HCT116 (cell line): ENCODE results near the gene C2CD2. TPM values are rescaled to one million over a fixed set of nuclear protein-coding genes. Genes with fewer than 3 reads are reported as not detected.

Source experiments
- ATAC-seq: fragments of 200-7000 bp; cut with Tn5 transposase; 2 replicates; pipeline ENCODE4 v1.9.1; 2020; ENCODE audit warnings: mild to moderate bottlenecking, moderate library complexity
- BruUV-seq: library from RNA; stranded (reverse); fragments of 400-500 nt; replicated peaks from 2 replicates; lab custom pipeline; 2021; lab: Mats Ljungman, UMichigan
- CTCF ChIA-PET: fragments of 300-600 bp; sonication (Branson Sonifier 250); formaldehyde crosslinking; loops from one replicate; lab custom pipeline; 2021; ENCODE audit warnings: antibody characterized with exemption; lab: Charles Lee
- POLR2A ChIA-PET: fragments of 300-600, 350-600 bp; sonication (Branson Sonifier 250); formaldehyde crosslinking; loops from one replicate; lab custom pipeline; 2021; ENCODE audit warnings: antibody characterized with exemption; lab: Charles Lee
- RAD21 ChIA-PET, 2 experiments: fragments of 300-600 bp; sonication (Branson Sonifier 250); formaldehyde crosslinking; loops; one replicate each; lab custom pipeline; 2023; ENCODE audit warnings: low total read pairs in 2 of 2; ENCODE audit not compliant: uncharacterized antibody in 2 of 2, unreplicated experiment in 2 of 2, low non-redundant PET in 1 of 2; lab: Charles Lee
- DNase-seq: peaks from one replicate; pipeline ENCODE4 v3.0.0-alpha.2; 2010; ENCODE audit warnings: low read depth, low spot score
- H2AFZ ChIP-seq: fragments of 200-600 bp; shearing (Covaris generic), sonication (generic); 2 replicates; pipeline ENCODE4 v1.6.1; 2017; ENCODE audit warnings: low read depth, mixed run types, mixed read lengths, antibody characterized with exemption, low read length; ENCODE audit not compliant: poor library complexity, severe bottlenecking
- H3K27ac ChIP-seq: 2 replicates; pipeline ENCODE4 v1.5.1; 2012; ENCODE audit warnings: low read depth, low read length
- H3K27me3 ChIP-seq: fragments of 200-600 bp; sonication (generic); 2 replicates; pipeline ENCODE4 v1.6.1; 2016; ENCODE audit warnings: mixed run types, low read length, mixed read lengths; ENCODE audit not compliant: insufficient read depth
- H3K36me3 ChIP-seq, 2 experiments: fragments of 200-500 bp in 1 of 2; fragments of 200-600 bp in 1 of 2; sonication (Bioruptor generic) in 1 of 2; sonication (generic) in 1 of 2; 2 replicates each; pipeline versions ENCODE4 v1.5.1 to v1.6.1; 2014 to 2016; ENCODE audit warnings: low read length in 2 of 2, inconsistent platforms in 1 of 2, mixed read lengths in 1 of 2, mixed run types in 1 of 2; ENCODE audit not compliant: insufficient read depth in 2 of 2, control insufficient read depth in 1 of 2
- H3K4me1 ChIP-seq, 2 experiments: fragments of 200-600 bp in 1 of 2; sonication (generic) in 1 of 2; 2 replicates each; pipeline versions ENCODE4 v1.5.1 to v1.6.1; 2012 to 2017; ENCODE audit warnings: low read length in 2 of 2, inconsistent platforms in 1 of 2, mild to moderate bottlenecking in 1 of 2, mixed read lengths in 1 of 2, mixed run types in 1 of 2, moderate library complexity in 1 of 2; ENCODE audit not compliant: insufficient read depth in 2 of 2, control insufficient read depth in 1 of 2
- H3K4me2 ChIP-seq: fragments of 200-600 bp; sonication (generic); 2 replicates; pipeline ENCODE4 v1.6.1; 2017; ENCODE audit warnings: mixed run types, low read length, mixed read lengths
- H3K4me3 ChIP-seq, 2 experiments: fragments of 200-600 bp in 1 of 2; sonication (generic) in 1 of 2; replicated peaks in 1 of 2; 2 replicates each; pipeline ENCODE4 v1.5.1; 2011 to 2016; ENCODE audit warnings: low read length in 2 of 2, control low read depth in 1 of 2, low read depth in 1 of 2, mild to moderate bottlenecking in 1 of 2, mixed read lengths in 1 of 2, mixed run types in 1 of 2
- H3K79me2 ChIP-seq: fragments of 200-600 bp; sonication (generic); 2 replicates; pipeline ENCODE4 v1.6.1; 2017; ENCODE audit warnings: mild to moderate bottlenecking, mixed run types, low read length, moderate library complexity, mixed read lengths; ENCODE audit not compliant: insufficient read depth
- H3K9ac ChIP-seq: fragments of 200-600 bp; sonication (generic); 2 replicates; pipeline ENCODE4 v1.6.1; 2016; ENCODE audit warnings: low read length, mixed read lengths
- H3K9me2 ChIP-seq: fragments of 200-600 bp; sonication (generic), shearing (Covaris generic); 2 replicates; pipeline ENCODE4 v1.6.1; 2017; ENCODE audit warnings: mixed run types, mild to moderate bottlenecking, moderate library complexity; ENCODE audit not compliant: insufficient read depth
- H3K9me3 ChIP-seq, 2 experiments: fragments of 200-500 bp in 1 of 2; fragments of 200-600 bp in 1 of 2; sonication (Bioruptor generic) in 1 of 2; sonication (generic) in 1 of 2; 2 replicates each; pipeline ENCODE4 v1.6.1; 2014 to 2017; ENCODE audit warnings: low read length in 2 of 2, mixed read lengths in 2 of 2, inconsistent platforms in 1 of 2, low read depth in 1 of 2, mild to moderate bottlenecking in 1 of 2, mixed run types in 1 of 2, moderate library complexity in 1 of 2; ENCODE audit not compliant: control insufficient read depth in 1 of 2, insufficient read depth in 1 of 2
- H4K20me1 ChIP-seq: fragments of 200-600 bp; sonication (generic), shearing (Covaris generic); 2 replicates; pipeline ENCODE4 v1.6.1; 2017; ENCODE audit warnings: mixed run types, mild to moderate bottlenecking, moderate library complexity; ENCODE audit not compliant: insufficient read depth
- CBX3 ChIP-seq: IDR thresholded peaks from 2 replicates; pipeline ENCODE4 v1.6.1; 2012; ENCODE audit warnings: low read depth
- CEBPB ChIP-seq: IDR thresholded peaks from 2 replicates; pipeline ENCODE4 v1.6.1; 2012; ENCODE audit warnings: low read depth
- CTCF ChIP-seq, 3 experiments: fragments of 200-600 bp in 1 of 3; sonication (generic) in 1 of 3; IDR thresholded peaks in 2 of 3; conservative IDR thresholded peaks in 1 of 3; 2 replicates each; pipeline ENCODE4 v1.5.1; 2012 to 2017; ENCODE audit warnings: low read depth in 2 of 3, low read length in 2 of 3, antibody characterized with exemption in 1 of 3, borderline replicate concordance in 1 of 3, control low read depth in 1 of 3, mild to moderate bottlenecking in 1 of 3, mixed read lengths in 1 of 3, mixed run types in 1 of 3, moderate library complexity in 1 of 3; ENCODE audit not compliant: insufficient read depth in 1 of 3
- EGR1 ChIP-seq: IDR thresholded peaks from 2 replicates; pipeline ENCODE4 v1.6.1; 2012; ENCODE audit warnings: low read depth
- ELF1 ChIP-seq: IDR thresholded peaks from 2 replicates; pipeline ENCODE4 v1.6.1; 2012; ENCODE audit warnings: low read depth, borderline replicate concordance
- EZH2 ChIP-seq: fragments of 200-600 bp; sonication (generic); IDR thresholded peaks from 2 replicates; pipeline ENCODE4 v1.6.1; 2017; ENCODE audit warnings: antibody characterized with exemption, mixed run types
- FOSL1 ChIP-seq: IDR thresholded peaks from 2 replicates; pipeline ENCODE4 v1.6.1; 2012; ENCODE audit warnings: low read depth
- MAX ChIP-seq: IDR thresholded peaks from 2 replicates; pipeline ENCODE4 v1.6.1; 2012
- POLR2A ChIP-seq: IDR thresholded peaks from 2 replicates; pipeline ENCODE4 v1.7.0; 2011; ENCODE audit warnings: borderline replicate concordance; ENCODE audit not compliant: insufficient read depth, insufficient read length; ENCODE audit errors: extremely low read depth
- POLR2AphosphoS5 ChIP-seq: IDR thresholded peaks from 2 replicates; pipeline ENCODE4 v1.6.1; 2011; ENCODE audit warnings: mild to moderate bottlenecking, low read depth, low read length, moderate library complexity
- RAD21 ChIP-seq: IDR thresholded peaks from 2 replicates; pipeline ENCODE4 v1.6.1; 2012; ENCODE audit warnings: low read depth, mild to moderate bottlenecking
- SP1 ChIP-seq: IDR thresholded peaks from 2 replicates; pipeline ENCODE4 v1.6.1; 2012; ENCODE audit warnings: low read depth
- TCF7L2 ChIP-seq: IDR thresholded peaks from 2 replicates; pipeline ENCODE4 v1.7.0; 2011; ENCODE audit warnings: borderline replicate concordance, inconsistent platforms; ENCODE audit not compliant: insufficient read depth, insufficient read length; ENCODE audit errors: extremely low read depth
- YY1 ChIP-seq: IDR thresholded peaks from 2 replicates; pipeline ENCODE4 v1.6.1; 2011; ENCODE audit warnings: low read length, low read depth, moderate library complexity, mild to moderate bottlenecking; ENCODE audit not compliant: insufficient replicate concordance; ENCODE audit errors: extremely low read depth
- ZFX ChIP-seq: fragments of 450-650 bp; IDR thresholded peaks from 2 replicates; pipeline ENCODE4 v1.6.1; 2017
- ZNF274 ChIP-seq: fragments of 200-500 bp; sonication (Bioruptor generic); IDR thresholded peaks from 2 replicates; pipeline ENCODE4 v1.6.1; 2014; ENCODE audit warnings: mild to moderate bottlenecking, low read depth, low read length, inconsistent platforms
- intact Hi-C: fragments of 100-400 bp; cut with micrococcal nuclease; formaldehyde crosslinking; loops from 2 replicates; pipeline ENCODE4 v1.10.0; 2022
- total RNA-seq: library from RNA; stranded (reverse); gene quantifications from one replicate; pipeline ENCODE4 v1.2.1, GENCODE V29; 2021; ENCODE audit not compliant: unreplicated experiment
- TF ChIP-seq, protein P1 (sequence below): IDR thresholded peaks from 2 replicates; pipeline ENCODE4 v1.6.1; 2012; ENCODE audit warnings: low read depth
- TF ChIP-seq, protein P2 (sequence below): IDR thresholded peaks from 2 replicates; pipeline ENCODE4 v1.6.1; 2012
- TF ChIP-seq, protein P3 (sequence below): IDR thresholded peaks from 2 replicates; pipeline ENCODE4 v1.6.1; 2011; ENCODE audit warnings: mild to moderate bottlenecking, low read length, moderate library complexity; ENCODE audit not compliant: insufficient replicate concordance; ENCODE audit errors: extremely low read depth

C2CD2 gene
- total RNA-seq, 1 experiment from 2014 or later, result 22.0 TPM

GRCh38 chr21:41856572-41856971, 97.2 kb downstream of the C2CD2 start:
- Histone ChIP-seq H3K4me2 (no peak overlapping the region), H3K36me3 (no peaks in the 10 kb centered on the region), H4K20me1 (no peaks in the 10 kb centered on the region), H3K9me3 (no peaks in the 10 kb centered on the region), H3K27me3 (no peaks in the 10 kb centered on the region), H3K9ac (no peak overlapping the region), H3K79me2 (no peaks in the 10 kb centered on the region; the same call in 1 of the 2 replicates), H2AFZ (no peak overlapping the region), H3K4me3 (no peak overlapping the region), H3K4me1 (no peaks in the 10 kb centered on the region), H3K9me2 (no peaks in the 10 kb centered on the region), H3K27ac (no peak overlapping the region)
- ChIA-PET CTCF (no interaction called here), POLR2A (no interaction called here), RAD21 (no interaction called here)
- TF ChIP-seq CBX3 (no peak), CEBPB (no peak), POLR2AphosphoS5 (no peak), ZNF274 (no peak), SP1 (no peak), ZFX (no peak), EGR1 (no peak), ELF1 (no peak), CTCF (IDR thresholded peaks at IDR 0.05 in 2 of 3, conservative IDR thresholded peaks at IDR 0.05 in 1 of 3; ENCODE audit: borderline replicate concordance in 1 of 3, insufficient read depth in 1 of 3, low read depth in 2 of 3, low read length in 2 of 3) (no peak), YY1 (no peak), TCF7L2 (no peak), FOSL1 (no peak), RAD21 (no peak), EZH2 (no peak), MAX (no peak), POLR2A (no peak)
- TF ChIP-seq, protein P1, sequence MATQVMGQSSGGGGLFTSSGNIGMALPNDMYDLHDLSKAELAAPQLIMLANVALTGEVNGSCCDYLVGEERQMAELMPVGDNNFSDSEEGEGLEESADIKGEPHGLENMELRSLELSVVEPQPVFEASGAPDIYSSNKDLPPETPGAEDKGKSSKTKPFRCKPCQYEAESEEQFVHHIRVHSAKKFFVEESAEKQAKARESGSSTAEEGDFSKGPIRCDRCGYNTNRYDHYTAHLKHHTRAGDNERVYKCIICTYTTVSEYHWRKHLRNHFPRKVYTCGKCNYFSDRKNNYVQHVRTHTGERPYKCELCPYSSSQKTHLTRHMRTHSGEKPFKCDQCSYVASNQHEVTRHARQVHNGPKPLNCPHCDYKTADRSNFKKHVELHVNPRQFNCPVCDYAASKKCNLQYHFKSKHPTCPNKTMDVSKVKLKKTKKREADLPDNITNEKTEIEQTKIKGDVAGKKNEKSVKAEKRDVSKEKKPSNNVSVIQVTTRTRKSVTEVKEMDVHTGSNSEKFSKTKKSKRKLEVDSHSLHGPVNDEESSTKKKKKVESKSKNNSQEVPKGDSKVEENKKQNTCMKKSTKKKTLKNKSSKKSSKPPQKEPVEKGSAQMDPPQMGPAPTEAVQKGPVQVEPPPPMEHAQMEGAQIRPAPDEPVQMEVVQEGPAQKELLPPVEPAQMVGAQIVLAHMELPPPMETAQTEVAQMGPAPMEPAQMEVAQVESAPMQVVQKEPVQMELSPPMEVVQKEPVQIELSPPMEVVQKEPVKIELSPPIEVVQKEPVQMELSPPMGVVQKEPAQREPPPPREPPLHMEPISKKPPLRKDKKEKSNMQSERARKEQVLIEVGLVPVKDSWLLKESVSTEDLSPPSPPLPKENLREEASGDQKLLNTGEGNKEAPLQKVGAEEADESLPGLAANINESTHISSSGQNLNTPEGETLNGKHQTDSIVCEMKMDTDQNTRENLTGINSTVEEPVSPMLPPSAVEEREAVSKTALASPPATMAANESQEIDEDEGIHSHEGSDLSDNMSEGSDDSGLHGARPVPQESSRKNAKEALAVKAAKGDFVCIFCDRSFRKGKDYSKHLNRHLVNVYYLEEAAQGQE, result no peak
- TF ChIP-seq, protein P2, sequence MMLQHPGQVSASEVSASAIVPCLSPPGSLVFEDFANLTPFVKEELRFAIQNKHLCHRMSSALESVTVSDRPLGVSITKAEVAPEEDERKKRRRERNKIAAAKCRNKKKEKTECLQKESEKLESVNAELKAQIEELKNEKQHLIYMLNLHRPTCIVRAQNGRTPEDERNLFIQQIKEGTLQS, result no peak
- TF ChIP-seq, protein P3, sequence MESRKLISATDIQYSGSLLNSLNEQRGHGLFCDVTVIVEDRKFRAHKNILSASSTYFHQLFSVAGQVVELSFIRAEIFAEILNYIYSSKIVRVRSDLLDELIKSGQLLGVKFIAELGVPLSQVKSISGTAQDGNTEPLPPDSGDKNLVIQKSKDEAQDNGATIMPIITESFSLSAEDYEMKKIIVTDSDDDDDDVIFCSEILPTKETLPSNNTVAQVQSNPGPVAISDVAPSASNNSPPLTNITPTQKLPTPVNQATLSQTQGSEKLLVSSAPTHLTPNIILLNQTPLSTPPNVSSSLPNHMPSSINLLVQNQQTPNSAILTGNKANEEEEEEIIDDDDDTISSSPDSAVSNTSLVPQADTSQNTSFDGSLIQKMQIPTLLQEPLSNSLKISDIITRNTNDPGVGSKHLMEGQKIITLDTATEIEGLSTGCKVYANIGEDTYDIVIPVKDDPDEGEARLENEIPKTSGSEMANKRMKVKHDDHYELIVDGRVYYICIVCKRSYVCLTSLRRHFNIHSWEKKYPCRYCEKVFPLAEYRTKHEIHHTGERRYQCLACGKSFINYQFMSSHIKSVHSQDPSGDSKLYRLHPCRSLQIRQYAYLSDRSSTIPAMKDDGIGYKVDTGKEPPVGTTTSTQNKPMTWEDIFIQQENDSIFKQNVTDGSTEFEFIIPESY, result no peak
- no peak for DNase-seq
- no TSS peak for BruUV-seq
- intact Hi-C loops, result no loop called here
- ATAC-seq, result no peak
